WI38 (cell line): ENCODE measurements around the gene KANSL1L.

ENCODE experiments used
- H3K4me3 ChIP-seq: 2 replicates; pipeline ENCODE4 v1.5.1; 2011; ENCODE audit warnings: low read depth, mild to moderate bottlenecking, control low read depth, low read length
- CTCF ChIP-seq: IDR thresholded peaks from 2 replicates; pipeline ENCODE4 v1.5.1; 2012; ENCODE audit warnings: low read depth, mild to moderate bottlenecking, control low read depth, low read length

Gene KANSL1L

GRCh38 chr2:210199186-210199765 lies 28.1 kb upstream of the KANSL1L start:
- TF ChIP-seq CTCF, result peak; percentile 39; the same call in 1 of the 2 replicates
- no peak overlapping the region for H3K4me3 ChIP-seq

- TF ChIP-seq CTCF, result no peak
- H3K4me3 ChIP-seq, result no peak overlapping the region
Measured at GRCh38 chr2:210198326-210198725, 27.1 kb upstream of the KANSL1L start.

- H3K4me3 ChIP-seq, result no peak overlapping the region
- no peak for TF ChIP-seq CTCF
Measured at GRCh38 chr2:210197720-210198119, 26.5 kb upstream of the KANSL1L start.

GRCh38 chr2:210195101-210195852 lies 24.1 kb upstream of the KANSL1L start:
- TF ChIP-seq CTCF, result no peak; the same call in 1 of the 2 replicates
- H3K4me3 ChIP-seq, result peak overlapping the region; percentile 38

- no peak overlapping the region for H3K4me3 ChIP-seq
- TF ChIP-seq CTCF, result no peak
Measured at GRCh38 chr2:210190345-210190744, 19.1 kb upstream of the KANSL1L start.

GRCh38 chr2:210189452-210190138 lies 18.4 kb upstream of the KANSL1L start:
- no peak for TF ChIP-seq CTCF
- H3K4me3 ChIP-seq, result no peak overlapping the region

GRCh38 chr2:210188755-210189154 lies 17.5 kb upstream of the KANSL1L start:
- H3K4me3 ChIP-seq, result no peak overlapping the region
- TF ChIP-seq CTCF, result no peak
